HepG2 (cell line): ENCODE measurements around the gene PHRF1. TPM values are rescaled to one million over a fixed set of nuclear protein-coding genes. Genes with fewer than 3 reads are reported as not detected.

Experiments used
- HOXA3 ChIP-seq: sonication (generic); formaldehyde crosslinking; IDR thresholded peaks from 2 replicates; pipeline ENCODE4 v1.5.0; 2020; ENCODE audit warnings: missing genetic modification reagents
- JDP2 ChIP-seq: sonication (generic); formaldehyde crosslinking; IDR thresholded peaks from 2 replicates; pipeline ENCODE4 v1.8.1; 2022; ENCODE audit warnings: missing genetic modification reagents, borderline replicate concordance
- KDM6A ChIP-seq: IDR thresholded peaks from 2 replicates; pipeline ENCODE4 v1.6.1; 2016; ENCODE audit warnings: low read depth
- KMT2A ChIP-seq: sonication (generic); formaldehyde crosslinking; IDR thresholded peaks from 2 replicates; pipeline ENCODE4 v1.4.0; 2020; ENCODE audit warnings: missing genetic modification reagents
- MTA3 ChIP-seq: sonication (generic); formaldehyde crosslinking; IDR thresholded peaks from 2 replicates; pipeline ENCODE4 v1.4.0; 2020; ENCODE audit warnings: missing genetic modification reagents
- NFIB ChIP-seq: sonication (generic); formaldehyde crosslinking; IDR thresholded peaks from 2 replicates; pipeline ENCODE4 v1.9.0; 2021; ENCODE audit warnings: missing genetic modification reagents, mild to moderate bottlenecking, borderline replicate concordance
- PHF8 ChIP-seq: sonication (generic); formaldehyde crosslinking; IDR thresholded peaks from 2 replicates; pipeline ENCODE4 v1.5.0; 2020; ENCODE audit warnings: missing genetic modification reagents
- POLR2AphosphoS2 ChIP-seq: IDR thresholded peaks from 2 replicates; pipeline ENCODE4 v1.6.1; 2011; ENCODE audit warnings: low read depth, low read length, improper control_type of control experiment
- REL ChIP-seq: sonication (generic); formaldehyde crosslinking; conservative IDR thresholded peaks from 2 replicates; pipeline ENCODE4 v1.8.0; 2022; ENCODE audit warnings: mild to moderate bottlenecking, missing genetic modification reagents, moderate library complexity
- RFX3 ChIP-seq: IDR thresholded peaks from 2 replicates; pipeline ENCODE4 v1.6.1; 2016; ENCODE audit warnings: missing biosample characterization, missing genetic modification reagents
- SP2 ChIP-seq: sonication (generic); formaldehyde crosslinking; IDR thresholded peaks from 2 replicates; pipeline ENCODE4 v1.5.1; 2020; ENCODE audit warnings: mild to moderate bottlenecking, missing genetic modification reagents
- XRCC5 ChIP-seq: fragments of 200-400 bp; formaldehyde crosslinking; optimal IDR thresholded peaks from 2 replicates; pipeline ENCODE3; 2017; ENCODE audit warnings: mild to moderate bottlenecking, low read length
- ZC3H13 ChIP-seq: sonication (generic); formaldehyde crosslinking; IDR thresholded peaks from 2 replicates; pipeline ENCODE4 v1.8.1; 2023; ENCODE audit warnings: mild to moderate bottlenecking, missing genetic modification reagents, moderate library complexity
- ZFP36 ChIP-seq: fragments of 150-350 bp; IDR thresholded peaks from 2 replicates; pipeline ENCODE4 v1.6.1; 2018; ENCODE audit warnings: borderline replicate concordance, low read length, low read depth; ENCODE audit not compliant: partially characterized antibody
- ZFP90 ChIP-seq: sonication (generic); formaldehyde crosslinking; IDR thresholded peaks from 2 replicates; pipeline ENCODE4 v1.8.0; 2022; ENCODE audit warnings: missing genetic modification reagents, mild to moderate bottlenecking, inconsistent platforms, borderline replicate concordance
- ZMYM3 ChIP-seq: sonication (generic); formaldehyde crosslinking; IDR thresholded peaks from 2 replicates; pipeline ENCODE4 v1.5.1; 2020; ENCODE audit warnings: mild to moderate bottlenecking, missing genetic modification reagents
- ZNF160 ChIP-seq: sonication (generic); formaldehyde crosslinking; IDR thresholded peaks from 2 replicates; pipeline ENCODE4 v1.8.0; 2022; ENCODE audit warnings: mild to moderate bottlenecking, inconsistent platforms, missing genetic modification reagents
- ZNF260 ChIP-seq: sonication (generic); formaldehyde crosslinking; IDR thresholded peaks from 2 replicates; pipeline ENCODE4 v1.4.0; 2020; ENCODE audit warnings: missing genetic modification reagents, low read depth, mild to moderate bottlenecking, borderline replicate concordance
- ZNF441 ChIP-seq: sonication (generic); formaldehyde crosslinking; IDR thresholded peaks from 2 replicates; pipeline ENCODE4 v1.7.0; 2021; ENCODE audit warnings: missing genetic modification reagents, borderline replicate concordance
- ZNF549 ChIP-seq: sonication (generic); formaldehyde crosslinking; IDR thresholded peaks from 2 replicates; pipeline ENCODE4 v1.5.0; 2020; ENCODE audit warnings: missing genetic modification reagents
- ZNF644 ChIP-seq: IDR thresholded peaks from 2 replicates; pipeline ENCODE4 v1.6.1; 2016; ENCODE audit warnings: low read depth
- ZNF75D ChIP-seq: sonication (generic); formaldehyde crosslinking; IDR thresholded peaks from 2 replicates; pipeline ENCODE4 v1.8.1; 2023; ENCODE audit warnings: missing genetic modification reagents, mild to moderate bottlenecking, borderline replicate concordance
- ZNF777 ChIP-seq: sonication (generic); formaldehyde crosslinking; IDR thresholded peaks from 2 replicates; pipeline ENCODE4 v1.4.0; 2020; ENCODE audit warnings: missing genetic modification reagents
- ZNF816 ChIP-seq: sonication (generic); formaldehyde crosslinking; IDR thresholded peaks from 2 replicates; pipeline ENCODE4 v1.8.0; 2022; ENCODE audit warnings: missing genetic modification reagents, mild to moderate bottlenecking, borderline replicate concordance
- polyA plus RNA-seq, 8 experiments: library from polyadenylated mRNA; depleted of rRNA in 3 of 8; stranded (reverse) in 7 of 8; unstranded in 1 of 8; fragments of >200 nt; fragmentation: Illumina TruSeq in 4 of 8; extraction: Trizol in 4 of 8; gene quantifications; 2 replicates each; pipeline versions ENCODE4 v1.2.1 to v1.2.3, GENCODE V29; 2011 to 2016; ENCODE audit warnings: low read depth in 4 of 8, missing spikeins in 1 of 8, mixed read lengths in 1 of 8; ENCODE audit not compliant: insufficient read depth in 1 of 8
- total RNA-seq, 5 experiments: library from RNA; depleted of rRNA; stranded (reverse); fragments of >200 nt; fragmentation: Illumina TruSeq; extraction: Trizol; gene quantifications; 2 replicates each; pipeline ENCODE4 v1.2.3, GENCODE V29; 2016; ENCODE audit warnings: low read depth in 1 of 5
- TF ChIP-seq, protein P1 (sequence below): sonication (generic); formaldehyde crosslinking; IDR thresholded peaks from 2 replicates; pipeline ENCODE4 v1.4.0; 2020; ENCODE audit warnings: missing genetic modification reagents; ENCODE audit errors: not compliant biosample characterization
- TF ChIP-seq, protein P2 (sequence below): sonication (generic); formaldehyde crosslinking; IDR thresholded peaks from 2 replicates; pipeline ENCODE4 v1.4.0; 2020; ENCODE audit warnings: mild to moderate bottlenecking, low read depth, missing genetic modification reagents
- TF ChIP-seq, protein P3 (sequence below): sonication (generic); formaldehyde crosslinking; IDR thresholded peaks from 2 replicates; pipeline ENCODE4 v1.8.0; 2022; ENCODE audit warnings: missing genetic modification reagents, mild to moderate bottlenecking, borderline replicate concordance
- TF ChIP-seq, protein P4 (sequence below): IDR thresholded peaks from 2 replicates; pipeline ENCODE4 v1.6.1; 2012; ENCODE audit warnings: inconsistent platforms
- TF ChIP-seq, protein P5 (sequence below): sonication (generic); formaldehyde crosslinking; IDR thresholded peaks from 2 replicates; pipeline ENCODE4 v1.8.0; 2022; ENCODE audit warnings: missing genetic modification reagents, low read depth, mild to moderate bottlenecking, borderline replicate concordance

The PHRF1 gene
- total and polyA plus RNA-seq, 2 of the 13 experiments (the other 11 are each of a cell fraction or from before 2014, with no cell fraction given) = 8.2 to 16.7 TPM

DNA sequence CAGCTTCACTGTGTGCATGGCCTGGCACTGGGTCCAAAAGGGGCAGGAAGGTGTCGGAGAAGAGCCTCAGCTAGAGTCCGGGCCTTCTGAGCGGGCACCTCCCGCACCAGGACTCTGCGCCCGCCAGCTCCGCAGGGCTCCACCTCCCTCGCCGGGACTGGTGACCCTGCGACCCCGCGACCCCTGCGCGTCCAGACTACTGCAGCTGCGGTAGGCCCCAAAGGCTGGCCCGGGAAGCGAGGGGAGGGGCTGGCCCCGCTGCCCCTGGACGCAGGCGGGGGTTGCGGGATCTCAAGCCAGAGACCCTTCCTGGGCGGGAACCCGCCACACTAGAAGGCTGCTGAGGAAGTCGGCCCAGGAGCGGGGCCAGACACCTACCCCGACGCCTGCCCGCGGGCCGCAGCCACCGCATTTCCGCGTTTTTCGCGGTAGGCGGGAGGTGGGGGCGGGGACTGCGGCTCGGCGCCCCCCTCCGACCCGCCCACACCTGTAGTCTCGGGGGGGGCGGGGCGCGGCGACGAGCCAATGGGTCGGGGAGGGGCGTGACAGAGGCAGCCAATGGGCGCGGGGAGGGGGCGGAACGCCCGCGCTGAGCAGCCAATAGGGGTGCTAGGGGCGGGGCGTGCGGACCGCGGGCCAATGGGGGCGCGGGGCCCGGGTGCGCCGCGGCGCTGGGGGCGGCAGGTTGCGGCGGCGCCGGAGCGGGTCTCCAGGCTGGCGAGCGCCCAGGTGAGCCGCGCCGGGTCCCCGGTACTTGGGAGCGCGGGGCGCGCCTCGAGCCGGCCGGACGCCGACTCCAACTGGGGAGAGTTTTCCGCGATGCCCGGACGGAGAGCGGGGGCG, 15.7 kb upstream of the PHRF1 start, which contains the start of the genes LMNTD2 and RASSF7 (continued):
- TF ChIP-seq, protein P1, sequence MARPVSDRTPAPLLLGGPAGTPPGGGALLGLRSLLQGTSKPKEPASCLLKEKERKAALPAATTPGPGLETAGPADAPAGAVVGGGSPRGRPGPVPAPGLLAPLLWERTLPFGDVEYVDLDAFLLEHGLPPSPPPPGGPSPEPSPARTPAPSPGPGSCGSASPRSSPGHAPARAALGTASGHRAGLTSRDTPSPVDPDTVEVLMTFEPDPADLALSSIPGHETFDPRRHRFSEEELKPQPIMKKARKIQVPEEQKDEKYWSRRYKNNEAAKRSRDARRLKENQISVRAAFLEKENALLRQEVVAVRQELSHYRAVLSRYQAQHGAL (CRISPR knock-in tag) = no peak
- TF ChIP-seq MTA3 (no peak), PHF8 (peak; percentile 89), ZFP36 (no peak), RFX3 (no peak), ZFP90 (CRISPR knock-in tag) (0 out of 2 replicates have a peak, but pooled peaks have one; percentile 50), ZNF777 (CRISPR knock-in tag) (peak; percentile 41; the same call in 1 of the 2 replicates), XRCC5 (no peak), KDM6A (no peak), ZNF260 (CRISPR knock-in tag) (no peak), SP2 (CRISPR knock-in tag) (peak; percentile 90), ZNF75D (CRISPR knock-in tag) (peak; percentile 75; the same call in 1 of the 2 replicates), ZNF644 (CRISPR knock-in tag) (no peak), ZC3H13 (CRISPR knock-in tag) (peak; percentile 63; the same call in 1 of the 2 replicates), REL (no peak), ZNF816 (CRISPR knock-in tag) (no peak), POLR2AphosphoS2 (no peak), HOXA3 (CRISPR knock-in tag) (0 out of 2 replicates have a peak, but pooled peaks have one; percentile 37), NFIB (CRISPR knock-in tag) (no peak), ZNF549 (no peak), JDP2 (CRISPR knock-in tag) (no peak), ZNF160 (peak; percentile 19; the same call in 1 of the 2 replicates), KMT2A (CRISPR knock-in tag) (no peak), ZNF441 (CRISPR knock-in tag) (no peak), ZMYM3 (CRISPR knock-in tag) (no peak)
- TF ChIP-seq, protein P2, sequence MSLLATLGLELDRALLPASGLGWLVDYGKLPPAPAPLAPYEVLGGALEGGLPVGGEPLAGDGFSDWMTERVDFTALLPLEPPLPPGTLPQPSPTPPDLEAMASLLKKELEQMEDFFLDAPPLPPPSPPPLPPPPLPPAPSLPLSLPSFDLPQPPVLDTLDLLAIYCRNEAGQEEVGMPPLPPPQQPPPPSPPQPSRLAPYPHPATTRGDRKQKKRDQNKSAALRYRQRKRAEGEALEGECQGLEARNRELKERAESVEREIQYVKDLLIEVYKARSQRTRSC (CRISPR knock-in tag) = no peak
- TF ChIP-seq, protein P3, sequence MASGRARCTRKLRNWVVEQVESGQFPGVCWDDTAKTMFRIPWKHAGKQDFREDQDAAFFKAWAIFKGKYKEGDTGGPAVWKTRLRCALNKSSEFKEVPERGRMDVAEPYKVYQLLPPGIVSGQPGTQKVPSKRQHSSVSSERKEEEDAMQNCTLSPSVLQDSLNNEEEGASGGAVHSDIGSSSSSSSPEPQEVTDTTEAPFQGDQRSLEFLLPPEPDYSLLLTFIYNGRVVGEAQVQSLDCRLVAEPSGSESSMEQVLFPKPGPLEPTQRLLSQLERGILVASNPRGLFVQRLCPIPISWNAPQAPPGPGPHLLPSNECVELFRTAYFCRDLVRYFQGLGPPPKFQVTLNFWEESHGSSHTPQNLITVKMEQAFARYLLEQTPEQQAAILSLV (CRISPR knock-in tag) = no peak; the same call in 1 of the 2 replicates
- TF ChIP-seq, protein P4, sequence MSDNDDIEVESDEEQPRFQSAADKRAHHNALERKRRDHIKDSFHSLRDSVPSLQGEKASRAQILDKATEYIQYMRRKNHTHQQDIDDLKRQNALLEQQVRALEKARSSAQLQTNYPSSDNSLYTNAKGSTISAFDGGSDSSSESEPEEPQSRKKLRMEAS = no peak
- TF ChIP-seq, protein P5, sequence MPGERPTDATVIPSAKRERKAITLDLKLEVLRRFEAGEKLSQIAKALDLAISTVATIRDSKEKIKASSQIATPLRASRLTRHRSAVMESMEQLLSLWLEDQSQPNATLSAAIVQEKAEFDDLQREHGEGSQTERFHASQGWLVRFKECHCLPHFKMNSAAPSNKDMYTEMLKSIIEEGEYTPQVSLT (CRISPR knock-in tag) = no peak
